Neural cell (in vitro differentiated cells): ENCODE results near the gene ADAMTS17.

ENCODE experiments used
- POLR2AphosphoS5 ChIP-seq: IDR thresholded peaks from 2 replicates; pipeline ENCODE4 v1.6.1; 2012
- TF ChIP-seq, protein P1 (sequence below): fragments of 450-650 bp; IDR thresholded peaks from 2 replicates; pipeline ENCODE4 v1.5.1; 2014; ENCODE audit warnings: antibody characterized with exemption, mild to moderate bottlenecking, moderate library complexity; ENCODE audit not compliant: poor library complexity, severe bottlenecking

DNA sequence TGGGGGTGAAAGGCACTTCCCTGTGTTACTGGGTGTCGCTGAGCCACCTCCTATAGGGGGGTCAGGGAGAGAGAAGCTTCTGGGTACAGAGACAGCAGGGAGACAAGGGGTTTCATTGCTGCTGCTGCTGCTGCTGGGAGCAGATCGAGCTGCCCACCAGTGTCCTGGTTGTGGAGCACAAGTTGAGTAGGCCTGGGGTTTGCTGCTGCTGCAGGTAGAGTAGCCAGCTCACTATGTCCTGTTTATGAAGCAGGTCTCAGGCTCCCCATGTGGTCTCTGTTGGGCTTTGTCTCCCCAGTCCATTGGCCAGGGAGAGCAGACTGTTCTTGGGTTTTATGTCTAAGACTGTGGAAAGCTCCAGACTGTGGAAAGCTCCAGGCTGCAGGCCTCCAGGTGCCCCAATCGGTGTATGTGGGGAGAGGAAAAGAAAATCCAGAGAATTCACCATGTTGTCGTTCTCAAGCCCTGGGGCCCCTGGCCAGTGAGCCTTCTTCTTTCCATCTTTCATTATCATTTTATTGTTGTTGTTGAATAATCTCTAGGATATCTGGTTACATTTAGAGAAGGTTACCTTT lies 157.8 kb downstream of the ADAMTS17 start:
- TF ChIP-seq POLR2AphosphoS5: no peak
- TF ChIP-seq, protein P1, sequence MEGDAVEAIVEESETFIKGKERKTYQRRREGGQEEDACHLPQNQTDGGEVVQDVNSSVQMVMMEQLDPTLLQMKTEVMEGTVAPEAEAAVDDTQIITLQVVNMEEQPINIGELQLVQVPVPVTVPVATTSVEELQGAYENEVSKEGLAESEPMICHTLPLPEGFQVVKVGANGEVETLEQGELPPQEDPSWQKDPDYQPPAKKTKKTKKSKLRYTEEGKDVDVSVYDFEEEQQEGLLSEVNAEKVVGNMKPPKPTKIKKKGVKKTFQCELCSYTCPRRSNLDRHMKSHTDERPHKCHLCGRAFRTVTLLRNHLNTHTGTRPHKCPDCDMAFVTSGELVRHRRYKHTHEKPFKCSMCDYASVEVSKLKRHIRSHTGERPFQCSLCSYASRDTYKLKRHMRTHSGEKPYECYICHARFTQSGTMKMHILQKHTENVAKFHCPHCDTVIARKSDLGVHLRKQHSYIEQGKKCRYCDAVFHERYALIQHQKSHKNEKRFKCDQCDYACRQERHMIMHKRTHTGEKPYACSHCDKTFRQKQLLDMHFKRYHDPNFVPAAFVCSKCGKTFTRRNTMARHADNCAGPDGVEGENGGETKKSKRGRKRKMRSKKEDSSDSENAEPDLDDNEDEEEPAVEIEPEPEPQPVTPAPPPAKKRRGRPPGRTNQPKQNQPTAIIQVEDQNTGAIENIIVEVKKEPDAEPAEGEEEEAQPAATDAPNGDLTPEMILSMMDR: no peak
